IMR-90 (cell line): Measurements from ENCODE around the gene ATP1A1. TPM values are rescaled to one million over a fixed set of nuclear protein-coding genes. Genes with fewer than 3 reads are reported as not detected.

Source experiments
- ATAC-seq: fragments of 200-7000 bp; cut with Tn5 transposase; 2 replicates; pipeline ENCODE4 v1.9.1; 2020; ENCODE audit warnings: low read depth, mild to moderate bottlenecking, moderate library complexity
- BruUV-seq: library from RNA; stranded (reverse); fragments of 400-500 nt; replicated peaks from 2 replicates; lab custom pipeline; 2021; lab: Mats Ljungman, UMichigan
- CTCF ChIA-PET: fragments of 300-600 bp; formaldehyde crosslinking; extraction: SDS; loops from one replicate; lab custom pipeline; 2021; ENCODE audit warnings: antibody characterized with exemption; lab: Yijun Ruan, JAX
- POLR2A ChIA-PET: fragments of 300-600 bp; sonication (Branson Sonifier 250); formaldehyde crosslinking; loops from one replicate; lab custom pipeline; 2022; ENCODE audit warnings: antibody characterized with exemption; ENCODE audit not compliant: unreplicated experiment; lab: Charles Lee
- DNase-seq: peaks from one replicate; pipeline ENCODE4 v3.0.0; 2013
- H2AFZ ChIP-seq: replicated peaks from 2 replicates; pipeline ENCODE3; 2013; ENCODE audit warnings: low read length, mild to moderate bottlenecking; ENCODE audit not compliant: poor library complexity
- H2AK5ac ChIP-seq: 2 replicates; pipeline ENCODE4 v1.6.1; 2013; ENCODE audit warnings: low read depth, low read length, inconsistent platforms
- H2AK9ac ChIP-seq: replicated peaks from 2 replicates; pipeline ENCODE3; 2013; ENCODE audit warnings: mild to moderate bottlenecking, low read depth, low read length, moderate library complexity; ENCODE audit not compliant: poor library complexity
- H2BK120ac ChIP-seq: 2 replicates; pipeline ENCODE4 v1.6.1; 2013; ENCODE audit warnings: low read depth, low read length, inconsistent platforms
- H2BK15ac ChIP-seq: 3 replicates; pipeline ENCODE4 v1.6.1; 2013; ENCODE audit warnings: low read depth, low read length, inconsistent platforms
- H2BK20ac ChIP-seq: 2 replicates; pipeline ENCODE4 v1.6.1; 2013; ENCODE audit warnings: low read depth, mild to moderate bottlenecking, inconsistent platforms, low read length, moderate library complexity
- H2BK5ac ChIP-seq: 2 replicates; pipeline ENCODE4 v1.6.1; 2013; ENCODE audit warnings: mild to moderate bottlenecking, low read depth, low read length, inconsistent platforms; ENCODE audit not compliant: poor library complexity, severe bottlenecking
- H3K14ac ChIP-seq: replicated peaks from 2 replicates; pipeline ENCODE4 v1.6.1; 2013; ENCODE audit warnings: low read depth, low read length, inconsistent platforms
- H3K18ac ChIP-seq: 2 replicates; pipeline ENCODE4 v1.6.1; 2013; ENCODE audit warnings: low read depth, low read length, control low read depth
- H3K23ac ChIP-seq: 2 replicates; pipeline ENCODE4 v1.6.1; 2013; ENCODE audit warnings: low read depth, low read length, inconsistent platforms
- H3K27ac ChIP-seq: 2 replicates; pipeline ENCODE4 v1.5.1; 2013; ENCODE audit warnings: mild to moderate bottlenecking, control low read depth, low read length; ENCODE audit not compliant: insufficient read depth
- H3K27me3 ChIP-seq: 2 replicates; pipeline ENCODE4 v1.6.1; 2013; ENCODE audit warnings: low read length; ENCODE audit not compliant: control insufficient read depth, insufficient read depth
- H3K36me3 ChIP-seq: 2 replicates; pipeline ENCODE4 v1.6.1; 2013; ENCODE audit warnings: low read length, mixed read lengths; ENCODE audit not compliant: control insufficient read depth, insufficient read depth
- H3K4ac ChIP-seq: 2 replicates; pipeline ENCODE4 v1.6.1; 2013; ENCODE audit warnings: low read depth, low read length, inconsistent platforms
- H3K4me1 ChIP-seq: 2 replicates; pipeline ENCODE4 v1.6.1; 2013; ENCODE audit warnings: low read length, mixed read lengths; ENCODE audit not compliant: control insufficient read depth, insufficient read depth
- H3K4me2 ChIP-seq: 2 replicates; pipeline ENCODE4 v1.6.1; 2013; ENCODE audit warnings: low read depth, mild to moderate bottlenecking, control low read depth, low read length, moderate library complexity
- H3K4me3 ChIP-seq: 2 replicates; pipeline ENCODE4 v1.5.1; 2013; ENCODE audit warnings: low read depth, mild to moderate bottlenecking, control low read depth, low read length, moderate library complexity; ENCODE audit not compliant: insufficient read depth
- H3K56ac ChIP-seq: 2 replicates; pipeline ENCODE4 v1.6.1; 2013; ENCODE audit warnings: low read length, inconsistent platforms; ENCODE audit not compliant: insufficient read depth; ENCODE audit errors: extremely low read depth
- H3K79me1 ChIP-seq, 2 experiments: 2 replicates each; pipeline ENCODE4 v1.6.1; 2013; ENCODE audit warnings: low read length in 2 of 2, inconsistent platforms in 1 of 2, low read depth in 1 of 2
- H3K9ac ChIP-seq: 2 replicates; pipeline ENCODE4 v1.6.1; 2013; ENCODE audit warnings: low read depth, low read length, control low read depth
- H3K9me1 ChIP-seq: 2 replicates; pipeline ENCODE4 v1.6.1; 2013; ENCODE audit warnings: low read length, inconsistent platforms; ENCODE audit not compliant: insufficient read depth
- H3K9me3 ChIP-seq: 2 replicates; pipeline ENCODE4 v1.6.1; 2013; ENCODE audit warnings: low read length; ENCODE audit not compliant: control insufficient read depth, insufficient read depth
- H4K20me1 ChIP-seq: 2 replicates; pipeline ENCODE4 v1.6.1; 2013; ENCODE audit warnings: low read length, inconsistent platforms; ENCODE audit not compliant: insufficient read depth
- H4K5ac ChIP-seq: 2 replicates; pipeline ENCODE4 v1.6.1; 2013; ENCODE audit warnings: mild to moderate bottlenecking, low read depth, low read length, control low read depth
- H4K8ac ChIP-seq, 2 experiments: 2 replicates each; pipeline ENCODE4 v1.6.1; 2013; ENCODE audit warnings: low read depth in 2 of 2, low read length in 2 of 2, control low read depth in 1 of 2, inconsistent platforms in 1 of 2
- H4K91ac ChIP-seq: 2 replicates; pipeline ENCODE4 v1.6.1; 2013; ENCODE audit warnings: low read depth, low read length, inconsistent platforms; ENCODE audit not compliant: insufficient read depth
- BHLHE40 ChIP-seq: fragments of 150-350 bp; IDR thresholded peaks from 2 replicates; pipeline ENCODE4 v1.6.1; 2016; ENCODE audit warnings: mild to moderate bottlenecking, low read depth, low read length
- CEBPB ChIP-seq: IDR thresholded peaks from 2 replicates; pipeline ENCODE4 v1.6.1; 2012; ENCODE audit warnings: low read depth, low read length, improper control_type of control experiment
- FOS ChIP-seq: fragments of 150-350 bp; IDR thresholded peaks from 2 replicates; pipeline ENCODE4 v1.6.1; 2016; ENCODE audit warnings: low read depth, low read length
- MXI1 ChIP-seq: IDR thresholded peaks from 2 replicates; pipeline ENCODE4 v1.6.1; 2012; ENCODE audit warnings: low read depth, mild to moderate bottlenecking, low read length, moderate library complexity, borderline replicate concordance
- NFE2L2 ChIP-seq: fragments of 150-350 bp; IDR thresholded peaks from 2 replicates; pipeline ENCODE4 v1.6.1; 2016; ENCODE audit warnings: low read depth, mild to moderate bottlenecking, low read length
- POLR2A ChIP-seq: IDR thresholded peaks from 2 replicates; pipeline ENCODE4 v1.6.1; 2012; ENCODE audit warnings: mild to moderate bottlenecking, low read depth, low read length
- RCOR1 ChIP-seq: IDR thresholded peaks from 2 replicates; pipeline ENCODE4 v1.6.1; 2012; ENCODE audit warnings: mild to moderate bottlenecking, low read length, improper control_type of control experiment; ENCODE audit not compliant: insufficient replicate concordance
- WGBS, 2 experiments: methylation state at CpG; one replicate each; pipeline versions ENCODE4 v1.1.5 to v1.1.7; 2013; ENCODE audit warnings: missing lambda C conversion rate in 2 of 2; ENCODE audit not compliant: insufficient read length in 1 of 2; ENCODE audit errors: extremely low coverage in 2 of 2; 5-methylcytosine and 5-hydroxymethylcytosine counted together
- dilution Hi-C: fragments of 300-500 bp; cut with HindIII; formaldehyde crosslinking; loops from one replicate; pipeline ENCODE4 v1.14.3; 2018; ENCODE audit warnings: low sequenced_read_pairs; ENCODE audit not compliant: unreplicated experiment
- in situ Hi-C: fragments of 300-500 bp; cut with MboI; formaldehyde crosslinking; loops from 3 replicates; pipeline ENCODE4 v1.14.3; 2019; ENCODE audit warnings: low sequenced_read_pairs, inconsistent platforms, mixed read lengths
- intact Hi-C: fragments of 100-400 bp; cut with micrococcal nuclease; formaldehyde crosslinking; loops from 2 replicates; pipeline ENCODE4 v1.10.0; 2022
- polyA plus RNA-seq, 3 experiments: library from polyadenylated mRNA; depleted of rRNA; stranded (reverse); fragments of >200 nt; gene quantifications; 2 replicates each; pipeline ENCODE4 v1.2.3, GENCODE V29; 2012; ENCODE audit warnings: low replicate concordance in 1 of 3
- total RNA-seq: library from RNA; depleted of rRNA; stranded (reverse); fragments of >200 nt; gene quantifications from 2 replicates; pipeline ENCODE4 v1.2.3, GENCODE V29; 2012
- TF ChIP-seq, protein P1 (sequence below): conservative IDR thresholded peaks from 2 replicates; pipeline ENCODE4 v1.5.1; 2012; ENCODE audit warnings: mild to moderate bottlenecking, low read depth, low read length, improper control_type of control experiment
- TF ChIP-seq, protein P2 (sequence below): fragments of 150-350 bp; IDR thresholded peaks from 2 replicates; pipeline ENCODE4 v1.6.1; 2017; ENCODE audit warnings: mild to moderate bottlenecking, antibody characterized with exemption, low read length, low read depth

Gene ATP1A1
- total and polyA plus RNA-seq, 2 of the 4 experiments (the other 2 are of a cell fraction), result 116 to 125 TPM

DNA sequence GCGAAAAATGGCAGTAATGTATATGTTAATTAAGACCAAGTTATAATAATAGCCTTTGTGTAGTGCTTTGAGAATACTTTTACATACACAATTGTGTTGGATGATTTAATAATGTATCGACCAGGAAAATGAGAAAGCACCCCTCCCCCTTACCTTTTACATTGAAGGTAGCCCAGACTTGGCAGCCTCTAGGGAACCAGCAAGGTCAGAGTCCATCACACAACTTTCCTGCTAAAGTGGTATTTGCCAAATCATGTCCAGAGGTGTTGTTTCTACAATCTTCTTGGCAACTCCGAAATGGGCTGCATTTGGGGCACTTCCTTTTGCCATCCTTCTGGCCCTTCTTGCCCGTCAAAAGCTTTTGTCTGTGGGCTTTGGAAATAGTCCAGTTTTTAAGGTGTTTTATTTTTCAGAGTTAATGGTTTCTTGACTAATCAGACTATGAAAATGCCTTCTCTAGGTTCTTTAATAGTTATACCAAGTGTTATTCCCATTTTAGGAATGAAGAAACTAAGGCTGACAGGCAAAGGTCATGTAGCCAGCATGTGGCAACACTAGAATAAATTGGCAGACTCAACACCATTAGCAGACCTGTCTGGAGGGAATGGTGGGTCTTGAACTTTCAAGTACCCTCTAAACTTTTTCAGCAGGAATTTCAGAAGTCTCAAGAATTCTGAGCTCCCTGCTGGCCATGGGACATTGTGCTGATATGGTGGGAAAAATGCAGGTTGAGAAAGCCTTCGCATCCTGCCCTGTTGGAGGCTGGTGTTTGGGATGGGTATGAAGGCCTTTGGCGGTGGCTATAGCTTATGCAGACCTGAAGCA, 6.8 kb downstream of the ATP1A1 start:
- Histone ChIP-seq H3K4me1 (peaks cover 22% of the 10 kb centered on the region), H4K5ac (no peak overlapping the region), H3K9me1 (peaks cover 9% of the 10 kb centered on the region; the same call in 1 of the 2 replicates), H3K4ac (no peak overlapping the region), H2BK5ac (no peak overlapping the region), H2AK9ac (no peak overlapping the region), H4K20me1 (peaks cover 56% of the 10 kb centered on the region), H3K79me1 (peaks cover 23 to 69% of the 10 kb centered on the region in 2 experiments), H3K23ac (no peak overlapping the region), H2AK5ac (no peak overlapping the region), H2AFZ (no peak overlapping the region), H2BK120ac (no peak overlapping the region), H3K9me3 (no peaks in the 10 kb centered on the region), H2BK15ac (no peak overlapping the region), H4K8ac (no peak overlapping the region), H3K27me3 (no peaks in the 10 kb centered on the region), H3K4me3 (no peak overlapping the region), H3K18ac (no peak overlapping the region), H3K14ac (no peak overlapping the region), H3K4me2 (no peak overlapping the region), H2BK20ac (no peak overlapping the region), H4K91ac (no peak overlapping the region), H3K27ac (no peak overlapping the region), H3K56ac (no peak overlapping the region), H3K9ac (no peak overlapping the region), H3K36me3 (peaks cover 2% of the 10 kb centered on the region; the same call in 1 of the 2 replicates)
- no TSS peak for BruUV-seq
- CTCF ChIA-PET, result no interaction called here
- DNase-seq (no peak), ATAC-seq (no peak)
- no CpG with 5 or more reads among the region's 6 CpGs for WGBS, 2 experiments
- intact Hi-C loops (loop anchor here (5.0 kb wide), 2 partner anchors 107 to 1292 kb away; no protein-coding TSS in a partner anchor), in situ Hi-C loops (no loop called here), dilution Hi-C loops (no loop called here)
- POLR2A ChIA-PET, result no interaction called here
- TF ChIP-seq FOS (no peak), NFE2L2 (no peak), BHLHE40 (no peak), POLR2A (no peak), MXI1 (no peak), RCOR1 (no peak), CEBPB (no peak)
- TF ChIP-seq, protein P1, sequence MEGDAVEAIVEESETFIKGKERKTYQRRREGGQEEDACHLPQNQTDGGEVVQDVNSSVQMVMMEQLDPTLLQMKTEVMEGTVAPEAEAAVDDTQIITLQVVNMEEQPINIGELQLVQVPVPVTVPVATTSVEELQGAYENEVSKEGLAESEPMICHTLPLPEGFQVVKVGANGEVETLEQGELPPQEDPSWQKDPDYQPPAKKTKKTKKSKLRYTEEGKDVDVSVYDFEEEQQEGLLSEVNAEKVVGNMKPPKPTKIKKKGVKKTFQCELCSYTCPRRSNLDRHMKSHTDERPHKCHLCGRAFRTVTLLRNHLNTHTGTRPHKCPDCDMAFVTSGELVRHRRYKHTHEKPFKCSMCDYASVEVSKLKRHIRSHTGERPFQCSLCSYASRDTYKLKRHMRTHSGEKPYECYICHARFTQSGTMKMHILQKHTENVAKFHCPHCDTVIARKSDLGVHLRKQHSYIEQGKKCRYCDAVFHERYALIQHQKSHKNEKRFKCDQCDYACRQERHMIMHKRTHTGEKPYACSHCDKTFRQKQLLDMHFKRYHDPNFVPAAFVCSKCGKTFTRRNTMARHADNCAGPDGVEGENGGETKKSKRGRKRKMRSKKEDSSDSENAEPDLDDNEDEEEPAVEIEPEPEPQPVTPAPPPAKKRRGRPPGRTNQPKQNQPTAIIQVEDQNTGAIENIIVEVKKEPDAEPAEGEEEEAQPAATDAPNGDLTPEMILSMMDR, result no peak
- TF ChIP-seq, protein P2, sequence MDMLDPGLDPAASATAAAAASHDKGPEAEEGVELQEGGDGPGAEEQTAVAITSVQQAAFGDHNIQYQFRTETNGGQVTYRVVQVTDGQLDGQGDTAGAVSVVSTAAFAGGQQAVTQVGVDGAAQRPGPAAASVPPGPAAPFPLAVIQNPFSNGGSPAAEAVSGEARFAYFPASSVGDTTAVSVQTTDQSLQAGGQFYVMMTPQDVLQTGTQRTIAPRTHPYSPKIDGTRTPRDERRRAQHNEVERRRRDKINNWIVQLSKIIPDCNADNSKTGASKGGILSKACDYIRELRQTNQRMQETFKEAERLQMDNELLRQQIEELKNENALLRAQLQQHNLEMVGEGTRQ, result no peak
